Midbrain (tissue), 1 donor: ENCODE data around the gene ATE1.
A peak's percentile ranks its signal among the peaks of the same experiment; 100 is the strongest.
"Not testable (repeated sequence)": the region's sequence is repeated elsewhere in the genome, so short reads cannot be mapped to it uniquely, and the experiment has no call there.

ENCODE experiments used
- DNase-seq: peaks from one replicate; lab custom pipeline; 2025; lab: John Stamatoyannopoulos, UW

ATE1 gene

DNA sequence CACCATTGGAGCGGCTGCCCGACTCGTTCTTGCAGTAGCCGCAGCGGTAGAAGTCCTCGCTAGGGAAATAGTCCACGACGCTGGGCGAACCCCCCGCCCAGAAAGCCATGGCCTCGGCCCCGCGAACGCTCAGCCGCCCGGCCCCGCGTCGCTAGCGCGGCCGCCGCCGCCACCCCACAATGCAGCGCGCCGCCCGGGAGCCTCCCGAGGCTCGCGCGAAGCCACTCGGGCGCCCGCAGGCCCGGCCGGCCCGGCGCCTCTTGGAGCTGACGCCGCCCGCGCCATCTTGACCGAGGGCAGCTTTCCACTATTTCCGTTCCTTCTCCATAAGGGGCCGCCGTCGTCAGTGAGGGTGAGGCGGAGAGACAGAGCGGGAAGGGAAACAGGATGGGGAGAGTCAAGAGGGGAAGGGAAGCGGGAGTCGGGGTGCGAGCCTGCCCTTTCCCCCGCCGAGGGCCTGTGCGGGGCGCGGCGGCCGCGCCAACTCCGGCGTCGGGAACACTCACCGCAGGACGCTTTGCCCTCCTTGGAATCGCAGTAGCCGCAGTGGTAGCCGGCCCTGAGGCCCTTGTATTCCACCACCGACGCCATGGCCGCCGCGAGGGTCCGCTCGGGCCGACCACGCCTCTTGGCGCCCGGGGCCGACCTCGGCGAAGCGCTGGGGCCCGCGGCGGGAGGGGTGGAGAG lies at the start of gene ATE1:
TSS of gene ATE1 (minus strand) at position 191 of the 687 bp plus-strand sequence. CDS start at position 109, 82 bp downstream.
- peak; percentile 88 for DNase-seq

DNA sequence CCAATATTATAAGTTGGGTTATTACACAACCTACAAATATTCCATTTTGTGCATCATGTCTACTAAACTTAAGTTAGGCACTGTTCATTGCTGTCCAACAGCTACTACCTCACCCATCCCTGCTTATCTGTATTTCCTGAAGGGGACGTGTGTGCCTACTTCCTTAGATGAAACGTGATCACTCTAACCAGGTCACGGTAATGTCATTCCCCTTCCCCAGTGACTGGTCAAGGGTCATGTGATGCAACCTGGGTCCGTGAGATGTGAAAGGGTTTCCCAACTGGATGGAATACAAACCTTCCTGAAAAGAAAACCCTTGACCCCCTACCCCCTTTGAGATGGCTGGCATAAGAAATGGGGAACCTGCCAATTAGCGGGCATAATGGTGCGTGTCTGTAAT lies 48.8 kb upstream of the ATE1 start:
- no peak for DNase-seq

DNA sequence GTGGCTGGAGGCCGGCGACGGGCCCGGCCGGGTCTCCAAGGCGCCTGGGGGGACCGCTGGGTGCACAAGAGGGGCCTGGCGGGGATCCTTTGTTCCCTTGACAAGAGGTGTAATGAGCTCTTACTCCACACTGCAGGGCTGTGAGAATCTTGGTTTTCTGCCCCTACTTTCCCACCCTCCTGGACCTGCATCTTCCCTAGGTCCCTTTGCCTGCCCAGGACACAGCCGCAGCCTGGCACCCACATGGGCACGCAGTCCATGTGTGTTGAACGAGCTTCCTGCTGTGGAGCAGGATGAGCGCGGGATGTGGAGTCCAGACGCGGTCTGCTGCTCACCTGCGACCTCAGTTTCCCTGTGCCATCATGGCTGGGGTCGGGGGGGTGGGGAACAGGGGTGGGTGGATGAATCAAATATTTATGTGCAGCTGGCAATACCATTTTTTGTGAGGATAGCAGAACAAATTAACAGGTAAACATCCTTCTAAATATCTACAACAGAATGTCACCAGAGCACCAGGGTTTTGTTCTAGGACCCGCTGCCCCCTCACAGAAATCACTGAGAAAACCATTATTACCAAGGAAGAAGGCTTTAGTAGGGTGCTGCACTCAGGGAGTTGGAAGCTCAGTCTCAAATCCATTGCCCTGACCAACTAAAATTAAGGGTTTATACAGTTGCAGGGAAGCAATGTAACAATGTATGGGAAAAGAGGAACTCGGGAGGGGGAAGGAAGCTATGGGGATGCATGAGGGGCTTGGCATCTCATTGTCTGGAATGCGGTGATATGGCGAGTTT lies 47.7 kb upstream of the ATE1 start:
- no peak for DNase-seq

DNA sequence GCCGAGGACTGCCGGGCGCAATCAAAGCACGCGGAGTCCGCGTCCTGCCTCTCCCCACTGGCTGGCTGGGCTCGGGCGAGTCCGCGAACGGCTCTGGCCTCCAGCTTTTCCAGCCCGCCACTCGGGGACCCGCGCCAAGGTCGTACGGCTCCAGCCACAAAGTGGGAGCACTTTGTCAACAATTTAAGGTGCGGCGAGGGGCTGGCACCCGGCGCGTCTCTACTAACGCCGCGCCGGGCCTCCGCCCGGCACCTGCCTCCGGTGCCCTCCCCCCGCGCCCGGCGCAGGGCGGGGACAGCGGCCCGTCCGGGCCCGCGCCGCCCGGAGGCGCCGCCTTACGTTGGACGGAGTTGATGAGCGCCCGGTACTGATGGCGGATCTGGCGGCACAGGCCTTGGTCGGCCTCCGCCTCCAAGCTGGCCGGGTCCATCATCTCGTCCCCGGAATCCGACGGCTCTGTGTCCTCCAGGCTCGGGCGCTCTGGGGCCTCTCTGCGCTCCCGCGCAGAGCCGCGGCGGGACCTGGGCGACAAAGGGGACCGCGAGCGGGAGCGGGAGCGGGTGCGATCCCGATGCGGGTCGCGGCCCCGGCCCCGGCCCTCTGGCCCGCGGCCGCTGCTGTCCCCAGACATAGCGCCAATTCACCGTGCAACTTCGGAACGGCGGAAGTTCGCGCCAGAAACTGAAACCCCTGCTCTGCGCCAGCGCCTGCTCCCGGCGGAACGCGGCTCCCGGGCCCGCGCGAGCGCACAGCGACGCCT lies 46.9 kb upstream of the ATE1 start, which contains the start of gene NSMCE4A:
TSS of gene NSMCE4A (minus strand) at position 683 of the 760 bp plus-strand sequence. CDS start at position 631, 52 bp downstream.
- DNase-seq, result peak; percentile 84

DNA sequence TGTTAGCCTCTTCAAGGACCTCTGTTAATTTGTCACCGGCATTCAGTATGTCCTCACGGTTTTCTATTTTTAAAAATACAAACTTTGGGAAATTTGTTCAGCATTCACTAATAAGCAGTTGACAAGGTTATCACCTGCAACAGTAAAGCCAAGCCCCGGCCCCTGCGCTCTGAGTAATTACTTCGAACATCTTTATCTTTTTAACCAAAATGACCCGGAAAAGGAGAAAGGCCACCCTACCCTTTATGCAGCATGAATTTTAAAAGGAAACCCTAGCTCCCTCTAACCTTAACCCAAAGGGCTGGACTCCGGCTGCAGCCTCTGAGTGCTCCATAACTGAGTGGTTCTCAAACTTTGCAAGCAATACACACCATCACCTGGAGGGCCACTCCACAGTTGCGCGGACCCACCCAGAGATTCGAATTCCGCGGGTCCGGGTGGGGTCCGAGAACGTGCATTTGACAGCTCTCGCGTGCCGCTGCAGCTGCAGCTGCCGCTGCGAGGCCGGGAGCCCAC lies 46.2 kb upstream of the ATE1 start:
- no peak for DNase-seq

DNA sequence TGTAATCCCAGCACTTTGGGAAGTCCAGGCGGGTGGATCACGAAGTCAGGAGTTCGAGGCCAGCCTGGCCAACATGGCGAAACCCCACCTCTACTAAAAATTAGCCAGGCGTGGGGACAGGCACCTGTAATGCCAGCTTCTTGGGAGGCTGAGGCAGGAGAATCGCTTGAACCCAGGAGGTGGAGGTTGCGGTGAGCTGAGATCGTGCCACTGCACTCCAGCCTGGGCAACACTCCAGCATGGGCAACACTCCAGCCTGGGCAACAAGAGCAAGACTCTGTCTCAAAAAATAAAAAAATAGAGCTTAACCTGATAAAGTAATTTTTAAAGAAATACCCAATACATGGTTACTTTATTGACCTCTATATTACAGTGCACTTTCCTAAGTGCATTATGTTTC lies 41.3 kb upstream of the ATE1 start:
- not testable (repeated sequence) for DNase-seq

DNA sequence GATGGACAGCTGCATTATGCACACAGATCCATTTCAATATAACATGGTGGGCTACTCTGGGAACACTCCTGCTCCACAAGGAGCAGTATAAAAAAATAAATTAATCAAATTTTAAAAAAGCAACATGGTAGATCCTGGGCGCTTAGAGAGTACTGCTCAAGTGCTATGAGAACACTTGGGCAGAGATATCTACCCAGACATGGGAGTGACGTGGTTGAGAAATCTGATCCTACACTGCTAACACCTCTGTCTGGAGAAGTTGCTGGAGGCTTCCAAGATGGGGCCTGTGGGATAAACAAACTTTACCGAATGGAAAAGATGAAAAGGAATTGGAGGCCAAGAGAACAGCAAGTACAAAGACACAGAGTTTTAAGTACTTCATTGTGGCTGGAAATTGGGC lies 38.2 kb upstream of the ATE1 start:
- DNase-seq, result no peak

DNA sequence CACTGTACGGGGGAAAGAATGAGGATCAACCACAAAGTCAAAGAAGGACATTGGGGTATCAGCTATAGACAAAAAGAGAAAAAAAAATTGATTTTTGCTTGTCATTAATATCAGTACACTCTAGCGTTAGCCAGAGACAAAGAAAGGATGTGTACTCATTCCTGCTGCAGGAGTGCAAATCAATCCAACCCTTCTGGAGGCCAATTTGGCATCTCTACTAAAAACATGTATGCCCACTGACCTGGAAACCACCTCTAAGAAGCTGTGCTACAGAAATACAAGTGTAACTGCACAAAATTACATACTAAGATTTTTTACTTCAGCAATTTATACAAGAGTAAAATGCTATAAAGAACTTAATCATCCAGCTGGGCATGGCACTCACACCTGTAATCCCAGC lies 33.6 kb upstream of the ATE1 start:
- no peak for DNase-seq

DNA sequence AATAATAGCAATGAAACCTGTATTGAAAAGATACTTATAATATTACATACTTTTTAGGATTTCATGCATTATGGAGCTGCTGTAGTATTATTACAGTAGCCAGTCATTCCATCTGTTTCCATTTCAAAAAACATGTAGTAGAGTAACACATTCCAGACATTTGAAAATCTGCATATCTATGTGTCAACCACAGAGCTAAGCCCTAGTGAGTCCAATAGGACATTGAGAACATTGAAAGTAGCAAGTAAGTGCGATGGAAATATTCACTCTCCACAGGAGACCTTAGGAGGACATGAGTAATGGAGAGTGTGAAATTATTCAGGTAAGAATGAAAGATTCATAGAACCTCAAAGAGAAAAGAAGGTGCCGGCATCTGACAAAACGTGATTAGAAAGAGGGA lies 31.8 kb upstream of the ATE1 start:
- no peak for DNase-seq

DNA sequence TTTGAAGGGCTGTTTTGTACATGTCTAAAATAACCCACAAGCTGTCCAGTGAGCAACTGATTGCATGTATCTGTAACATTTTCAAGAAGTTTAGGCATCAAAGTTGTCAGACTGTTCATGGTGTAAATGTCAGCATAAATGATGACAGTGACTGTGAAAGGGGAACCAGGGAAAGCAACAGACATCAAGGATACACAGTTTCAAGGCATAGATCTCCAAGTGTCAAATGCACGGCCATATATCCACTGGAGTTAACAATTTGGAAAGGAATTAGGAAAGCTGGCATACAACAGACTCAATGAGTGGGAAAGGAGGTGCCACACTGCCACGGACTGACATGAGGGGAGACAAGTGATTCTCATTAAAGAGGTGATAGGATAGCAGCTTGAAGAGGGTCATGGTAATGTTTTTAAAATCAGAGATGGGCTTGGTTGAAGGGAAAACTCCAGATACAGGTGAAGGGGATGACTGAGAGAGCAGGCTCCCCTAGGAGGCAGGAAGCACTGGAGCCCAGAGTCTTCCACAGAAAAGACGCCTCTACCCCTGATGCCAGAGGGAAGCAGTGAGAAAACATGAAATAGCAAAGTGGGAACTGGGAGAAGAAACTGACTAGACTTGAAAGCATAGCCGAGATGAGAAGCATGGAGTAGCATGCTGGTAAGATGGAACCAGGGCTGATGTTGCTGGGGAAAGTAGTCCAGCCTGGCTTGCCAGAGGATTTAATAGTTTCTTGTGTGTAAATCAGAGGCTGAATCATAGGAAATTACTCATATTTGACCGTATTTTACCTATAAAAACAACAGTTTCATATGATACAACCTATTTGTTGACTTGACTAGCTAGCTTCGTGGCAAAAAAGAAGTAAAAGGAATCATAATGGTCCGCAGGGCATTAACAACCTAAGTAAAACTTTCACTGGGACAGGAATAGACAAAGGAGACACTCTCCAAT lies 28.6 kb upstream of the ATE1 start:
- DNase-seq, result no peak

DNA sequence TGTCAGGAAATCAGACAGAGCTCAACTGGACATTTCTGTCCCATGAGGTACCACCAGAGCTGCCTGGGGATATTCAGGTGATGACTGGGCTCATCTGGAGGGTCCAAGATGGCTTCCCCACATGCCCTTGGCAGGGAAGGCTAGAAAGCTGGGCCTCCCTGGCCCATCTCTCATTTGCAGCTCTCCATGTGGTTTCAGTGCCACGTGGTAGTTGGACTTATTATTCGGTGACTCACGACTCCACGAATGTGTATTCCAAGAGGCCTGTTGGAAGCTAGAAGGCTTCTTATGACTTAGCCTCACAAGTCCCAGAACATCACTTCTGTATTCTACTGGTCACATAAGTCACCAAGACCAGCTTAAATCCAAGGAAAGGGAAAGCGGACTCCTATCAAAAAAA lies 24.4 kb upstream of the ATE1 start:
- DNase-seq, result no peak

DNA sequence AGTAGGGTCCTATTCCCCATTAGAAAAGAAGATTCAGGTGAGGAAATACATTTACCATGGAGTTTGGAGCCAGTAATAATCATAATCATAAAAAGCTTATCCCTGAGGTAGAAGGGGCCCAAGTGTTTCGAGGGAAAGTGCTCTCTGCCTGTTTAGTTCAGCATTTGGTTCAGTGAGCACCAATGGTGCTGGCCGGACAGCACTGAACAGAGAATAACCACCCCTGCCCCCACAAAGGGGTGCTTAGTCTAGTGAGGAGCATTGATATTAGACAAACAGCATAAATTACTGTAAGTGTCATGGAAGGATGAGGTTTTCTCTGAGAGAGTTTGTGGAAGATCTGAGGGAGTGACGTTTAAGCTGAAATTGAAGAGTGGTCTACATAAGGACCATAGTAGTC lies 21.6 kb upstream of the ATE1 start:
- no peak for DNase-seq

DNA sequence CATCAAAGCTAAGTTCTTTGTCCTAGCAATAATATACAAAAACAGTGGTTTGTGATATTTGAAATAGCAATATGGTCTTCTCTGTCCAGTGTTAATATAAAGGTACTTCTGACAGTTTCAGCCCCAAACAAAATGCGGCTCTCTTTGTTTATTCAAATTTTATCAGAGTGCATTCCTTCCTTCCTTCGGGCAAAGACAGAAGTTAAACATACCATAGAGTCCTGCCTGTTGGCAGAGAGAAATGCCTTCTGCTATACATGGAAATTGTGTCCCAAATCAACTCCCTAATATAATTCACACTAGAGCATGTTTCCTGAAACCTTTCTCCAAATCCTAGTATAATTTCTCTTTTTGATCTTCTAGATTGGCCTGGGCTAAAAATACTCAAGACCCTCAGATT lies 21.2 kb upstream of the ATE1 start:
- DNase-seq, result no peak

DNA sequence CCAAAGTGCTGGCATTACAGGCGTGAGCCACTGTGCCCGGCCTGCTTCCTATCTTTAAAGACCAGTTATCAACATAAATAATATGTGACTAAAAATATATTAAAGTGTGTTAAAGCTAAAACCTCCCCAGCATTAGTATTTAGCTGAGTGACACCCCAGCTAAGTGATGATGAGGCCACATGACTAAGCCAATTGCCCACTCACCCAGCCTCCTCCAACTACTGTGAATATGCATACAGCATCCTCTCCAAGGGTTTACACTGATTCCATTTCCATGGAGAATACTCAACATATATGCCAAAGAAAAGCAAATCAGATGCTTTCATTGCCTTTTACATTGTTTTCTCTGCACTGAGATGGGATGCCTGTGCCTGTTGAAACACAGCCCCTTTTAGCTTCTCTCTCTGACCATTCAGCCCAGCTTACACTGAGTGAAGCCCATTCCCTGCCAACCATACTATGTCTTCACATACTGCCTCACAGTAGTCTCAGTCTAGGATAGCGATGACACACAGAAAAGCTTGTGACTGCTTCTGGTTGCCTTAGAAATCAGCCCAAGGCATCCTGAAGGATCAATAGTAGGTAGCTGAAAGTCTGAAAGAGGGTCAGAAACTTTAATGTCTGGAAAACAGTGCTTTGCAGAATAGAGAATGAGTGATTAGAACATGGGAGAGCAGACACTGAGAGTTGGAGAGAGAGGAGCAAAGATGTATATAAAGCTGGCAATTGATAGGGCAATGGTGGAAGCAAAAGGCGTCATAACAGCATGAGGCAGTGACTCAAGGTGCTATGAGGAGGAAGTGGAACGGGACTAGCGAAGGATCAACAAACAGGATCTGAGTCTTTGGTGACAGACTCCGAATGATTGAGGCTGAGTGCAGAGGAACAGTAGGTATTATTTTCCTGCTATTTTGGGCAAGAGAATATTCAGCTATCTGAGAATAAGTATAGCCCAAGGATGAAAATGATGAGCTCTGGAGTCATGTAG lies 19.8 kb upstream of the ATE1 start:
- no peak for DNase-seq

DNA sequence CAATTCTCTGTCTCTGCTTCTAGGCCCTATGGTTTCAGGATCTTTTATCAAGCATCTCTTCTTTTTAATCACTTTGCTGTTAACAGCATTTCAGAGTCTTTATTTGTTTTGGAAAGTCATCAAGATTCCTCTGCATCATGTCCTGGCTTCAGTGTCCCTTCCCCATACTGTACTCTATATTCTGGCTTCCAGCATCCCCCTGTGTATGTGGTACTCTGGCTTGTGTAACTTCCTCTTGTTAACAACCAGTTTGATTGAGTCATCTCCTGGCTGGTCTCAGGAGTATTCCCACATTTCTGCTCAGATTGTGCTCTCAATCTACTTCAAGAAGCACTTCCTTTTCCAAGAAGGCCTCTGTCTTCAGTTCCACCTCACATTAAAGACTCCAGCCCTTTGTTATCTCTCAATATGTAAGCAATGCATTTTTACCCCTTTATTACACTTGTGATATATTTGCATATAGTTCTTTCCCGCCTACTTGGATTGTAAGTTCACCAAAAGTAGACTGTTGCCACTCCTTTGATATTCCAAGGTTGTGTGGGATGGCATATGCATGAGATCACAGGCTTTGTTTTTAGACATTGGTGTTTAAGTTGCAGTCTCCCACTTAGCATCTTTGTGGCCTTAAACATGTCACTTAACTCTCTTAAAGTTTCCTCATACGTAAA lies 15.1 kb upstream of the ATE1 start:
- DNase-seq, result no peak

DNA sequence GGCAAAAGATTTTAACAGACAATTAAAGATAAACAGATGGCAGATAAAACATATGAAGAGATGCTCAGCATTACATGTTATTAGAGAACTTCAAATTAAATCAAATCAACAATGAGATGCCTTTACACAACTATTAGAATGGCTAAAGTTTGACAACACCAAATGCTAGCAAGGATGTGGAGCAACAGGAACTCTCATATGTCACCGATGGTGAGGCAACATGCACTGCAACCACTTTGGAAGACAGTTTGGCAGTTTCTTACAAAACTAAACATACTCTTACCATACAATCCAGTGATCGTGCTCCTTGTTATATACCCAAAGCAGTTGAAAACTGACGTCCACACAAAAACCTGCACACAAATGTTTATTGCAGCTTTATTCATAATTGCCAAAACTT lies 13.7 kb upstream of the ATE1 start:
- no peak for DNase-seq

DNA sequence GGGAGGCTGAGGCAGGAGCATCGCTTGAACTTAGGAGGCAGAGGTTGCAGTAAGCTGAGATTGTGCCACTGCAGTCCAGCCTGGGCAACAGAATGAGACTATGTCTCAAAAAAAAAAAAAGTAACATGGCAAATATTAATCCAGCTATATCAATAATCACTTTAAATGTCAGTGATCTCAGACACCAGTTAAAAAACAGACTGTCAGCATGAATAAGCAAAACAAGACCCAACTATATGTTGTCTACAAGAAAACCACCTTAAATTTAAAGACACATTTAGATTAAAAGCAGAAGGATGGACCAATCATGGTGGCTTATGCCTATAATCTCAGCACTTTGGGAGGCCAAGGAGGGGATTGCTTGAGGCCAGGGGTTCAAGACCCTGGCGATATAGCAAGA lies 8.5 kb upstream of the ATE1 start:
- no peak for DNase-seq

DNA sequence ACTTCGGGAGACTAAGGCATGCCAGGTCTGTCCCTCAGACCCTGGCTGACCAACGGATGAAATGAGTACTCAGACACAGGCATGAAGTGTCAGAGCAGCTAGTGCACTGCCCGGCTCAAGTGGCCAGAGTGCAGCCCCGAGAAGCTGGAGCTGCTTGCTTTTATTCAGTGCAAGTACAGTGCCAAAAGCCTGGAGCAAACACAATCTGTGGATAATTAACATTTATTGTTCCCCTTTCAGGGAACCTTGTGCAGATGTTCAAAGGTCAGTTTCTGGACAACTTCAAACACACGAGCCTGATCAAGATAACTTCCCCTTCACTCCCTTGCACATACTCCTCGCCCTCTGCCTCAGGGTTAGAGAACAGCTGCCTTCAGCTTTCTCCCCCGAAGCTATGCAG lies 7.9 kb upstream of the ATE1 start:
- no peak for DNase-seq

DNA sequence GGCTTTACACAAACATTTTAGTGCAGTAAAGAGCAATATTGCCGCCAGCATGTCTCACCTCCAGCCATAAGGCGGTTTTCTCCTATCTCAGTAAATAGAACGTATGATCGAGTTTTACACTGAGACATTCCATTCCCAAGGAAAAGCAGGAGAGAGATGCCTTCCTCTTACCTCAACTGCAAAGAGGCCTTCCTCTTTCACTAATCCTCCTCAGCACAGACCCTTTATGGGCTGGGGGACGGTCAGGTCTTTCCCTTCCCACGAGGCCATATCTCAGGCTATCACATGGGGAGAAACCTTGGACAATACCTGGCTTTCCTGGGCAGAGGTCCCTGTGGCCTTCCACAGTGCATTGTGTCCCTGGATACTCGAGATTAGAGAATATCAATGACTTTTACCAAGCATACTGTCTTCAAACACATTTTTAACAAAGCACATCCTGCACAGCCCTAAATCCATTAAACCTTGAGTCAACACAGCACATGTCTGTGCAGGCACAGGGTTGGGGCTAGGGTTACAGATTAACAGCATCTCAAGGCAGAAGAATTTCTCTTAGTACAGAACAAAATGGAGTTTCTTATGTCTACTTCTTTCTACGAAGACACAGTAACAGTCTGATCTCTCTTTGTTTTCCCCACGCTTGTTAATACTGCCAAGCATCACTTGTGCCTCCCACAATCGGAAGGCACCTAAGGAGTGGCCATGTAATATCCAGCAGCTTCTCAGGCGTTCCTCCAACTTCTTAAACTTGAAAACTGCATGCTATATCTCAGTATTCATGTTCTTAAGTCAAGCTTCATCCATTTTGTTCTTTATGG lies 2.6 kb upstream of the ATE1 start:
- DNase-seq, result not testable (repeated sequence)
